ENCODE data around the gene DLEC1.
"Not testable (repeated sequence)": the region's sequence is repeated elsewhere in the genome, so short reads cannot be mapped to it uniquely, and the experiment has no call there.

Gene DLEC1

DNA sequence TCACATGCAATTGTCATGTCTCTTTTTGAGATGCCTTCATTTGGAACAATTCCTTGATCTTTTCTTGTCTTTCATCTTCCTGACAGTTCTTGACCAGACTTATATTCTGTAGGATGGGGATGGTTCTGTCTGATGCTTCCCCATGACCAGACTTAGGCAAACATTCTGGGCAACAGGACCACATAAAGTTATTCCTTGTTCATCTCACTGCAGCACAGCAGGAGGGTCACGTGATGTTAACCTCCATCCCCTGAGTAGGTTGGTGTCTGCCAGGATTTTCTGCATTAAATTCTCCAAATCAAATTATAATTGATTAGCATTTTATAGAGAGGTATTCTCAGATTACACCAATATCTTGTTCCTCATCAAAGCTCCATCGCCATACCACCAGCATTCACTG is 7.8 kb downstream of the DLEC1 start:
- no peak for DNase-seq

GRCh38 chr3:38047896-38048295 is 8.9 kb downstream of the DLEC1 start:
- DNase-seq, result no peak

DNA sequence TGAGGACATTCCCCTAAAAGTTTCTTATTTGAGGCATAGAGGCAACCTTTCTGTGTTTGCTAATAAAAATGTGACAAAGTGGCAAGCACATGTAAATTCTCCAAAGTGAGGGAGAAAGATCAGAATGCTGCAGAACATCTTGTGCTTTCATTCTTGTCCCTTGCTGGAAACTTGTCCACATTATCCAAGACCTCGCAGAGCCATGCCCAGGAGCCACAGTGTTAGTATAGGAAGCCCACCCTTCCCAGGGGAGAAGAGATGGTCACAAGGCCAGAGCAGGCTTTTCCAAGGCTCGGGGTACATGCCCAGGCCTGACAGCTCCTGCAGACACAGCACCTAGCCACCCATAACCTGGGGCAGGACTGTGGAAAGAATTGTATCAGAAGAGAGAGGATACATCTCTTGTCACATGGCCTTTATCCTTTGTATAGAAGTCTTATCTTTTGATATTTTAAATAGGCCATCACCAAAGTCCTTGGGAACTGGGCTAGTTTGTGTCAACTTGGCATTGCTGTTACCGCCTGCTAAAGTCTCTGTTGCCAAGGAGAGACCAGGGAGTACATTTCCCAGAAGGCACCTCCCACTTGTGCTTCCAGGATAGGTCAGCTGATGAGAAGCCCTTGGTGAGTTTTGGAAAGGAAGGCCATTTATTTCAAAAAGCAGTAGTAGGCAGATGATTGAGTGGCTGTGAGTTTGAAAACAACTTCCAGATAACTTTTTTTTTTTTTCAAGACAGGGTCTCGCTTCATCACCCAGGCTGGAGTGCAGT is 10.5 kb downstream of the DLEC1 start:
- DNase-seq, result no peak

DNA sequence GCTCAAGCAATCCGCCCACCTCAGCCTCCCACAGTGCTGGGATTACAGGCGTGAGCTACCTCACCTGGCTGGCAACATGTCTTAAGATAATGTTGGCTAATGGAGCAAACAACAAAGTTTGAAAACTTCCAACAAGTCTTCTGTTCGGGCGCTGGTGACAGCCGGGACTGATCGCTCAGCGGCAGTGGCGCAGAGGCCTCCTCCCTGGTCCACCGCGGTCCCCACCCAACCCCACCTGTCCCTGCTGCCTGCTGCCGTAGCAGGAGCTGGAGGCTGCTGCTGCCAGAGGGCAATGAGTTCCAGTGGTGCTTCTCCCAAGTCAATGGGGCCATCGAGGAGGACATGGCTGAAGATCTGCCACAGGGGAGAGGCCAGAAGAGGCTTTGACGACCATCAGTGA is 12.1 kb downstream of the DLEC1 start:
- DNase-seq, result no peak

DNA sequence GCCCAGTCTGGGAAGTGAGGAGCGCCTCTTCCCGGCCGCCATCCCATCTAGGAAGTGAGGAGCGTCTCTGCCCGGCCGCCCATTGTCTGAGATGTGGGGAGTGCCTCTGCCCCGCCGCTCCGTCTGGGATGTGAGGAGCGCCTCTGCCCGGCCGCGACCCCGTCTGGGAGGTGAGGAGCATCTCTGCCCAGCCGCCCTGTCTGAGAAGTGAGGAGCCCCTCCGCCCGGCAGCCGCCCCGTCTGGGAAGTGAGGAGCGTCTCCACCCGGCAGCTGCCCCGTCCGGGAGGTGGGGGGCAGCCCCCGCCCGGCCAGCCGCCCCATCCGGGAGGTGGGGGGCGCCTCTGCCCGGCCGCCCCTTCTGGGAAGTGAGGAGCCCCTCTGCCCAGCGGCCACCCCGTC is 14.3 kb downstream of the DLEC1 start:
- not testable (repeated sequence) for DNase-seq

DNA sequence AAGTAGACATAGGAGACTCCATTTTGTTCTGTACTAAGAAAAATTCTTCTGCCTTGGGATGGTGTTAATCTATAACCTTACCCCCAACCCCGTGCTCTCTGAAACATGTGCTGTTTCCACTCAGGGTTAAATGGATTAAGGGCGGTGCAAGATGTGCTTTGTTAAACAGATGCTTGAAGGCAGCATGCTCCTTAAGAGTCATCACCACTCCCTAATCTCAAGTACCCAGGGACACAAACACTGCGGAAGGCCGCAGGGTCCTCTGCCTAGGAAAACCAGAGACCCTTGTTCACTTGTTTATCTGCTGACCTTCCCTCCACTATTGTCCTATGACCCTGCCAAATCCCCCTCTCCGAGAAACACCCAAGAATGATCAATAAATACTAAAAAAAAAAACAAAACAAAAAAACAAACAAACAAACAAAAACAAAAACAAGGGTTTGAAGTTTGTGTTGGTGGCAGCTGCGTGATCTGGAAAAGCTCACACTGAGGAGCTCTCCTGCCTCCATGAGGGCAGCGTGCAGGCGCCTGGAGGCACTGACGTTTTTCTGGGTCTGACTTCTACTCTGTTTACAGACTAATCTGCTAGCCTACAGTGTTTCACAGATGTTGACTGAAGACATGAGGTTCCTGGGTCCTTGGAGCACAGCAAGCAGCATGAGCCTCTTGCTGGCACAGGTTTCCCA is 14.9 kb downstream of the DLEC1 start:
- not testable (repeated sequence) for DNase-seq

DNA sequence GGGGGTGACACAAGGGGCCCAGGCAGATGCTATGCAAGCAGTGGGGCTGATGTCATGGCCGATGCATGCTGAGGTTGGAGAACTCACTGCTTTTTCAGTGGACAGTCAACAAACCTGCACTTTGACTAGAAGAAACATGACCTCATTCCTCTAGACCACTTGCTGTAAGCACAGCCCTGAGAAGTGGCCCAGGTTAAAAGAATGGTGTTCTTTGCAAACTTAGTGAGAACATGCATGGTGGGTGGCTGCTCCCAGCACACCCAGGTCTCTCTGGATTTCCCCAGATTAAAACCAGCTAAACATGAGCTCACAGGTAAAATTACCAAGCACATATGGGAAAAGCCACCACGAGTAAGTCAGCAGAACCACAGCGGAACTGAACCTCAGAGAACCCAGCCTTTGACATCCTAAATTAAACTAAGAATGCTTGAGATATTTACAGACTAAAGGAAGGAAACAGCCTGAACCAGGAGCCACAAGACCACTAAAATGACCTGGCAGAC is 15.5 kb downstream of the DLEC1 start:
- DNase-seq, result no peak

DNA sequence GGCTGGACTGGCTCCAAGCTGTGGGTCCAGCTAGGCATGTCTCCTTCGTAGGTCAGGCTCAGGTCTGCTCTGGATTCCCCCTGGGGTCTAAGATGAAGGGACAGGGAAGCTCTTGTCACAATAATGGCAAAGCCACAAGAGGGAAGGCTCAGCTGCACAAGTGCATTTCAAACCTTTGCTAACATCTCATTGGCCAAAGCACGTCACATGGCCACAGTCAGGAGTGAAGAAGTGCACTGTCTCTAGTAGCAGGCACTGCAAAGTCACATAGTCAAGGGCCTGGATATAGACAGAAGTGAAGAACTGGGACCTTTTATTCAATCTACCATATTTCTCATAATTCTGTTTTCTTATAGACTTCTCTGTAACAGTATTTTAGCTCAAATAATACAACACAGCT is 20.1 kb downstream of the DLEC1 start:
- DNase-seq, result no peak

DNA sequence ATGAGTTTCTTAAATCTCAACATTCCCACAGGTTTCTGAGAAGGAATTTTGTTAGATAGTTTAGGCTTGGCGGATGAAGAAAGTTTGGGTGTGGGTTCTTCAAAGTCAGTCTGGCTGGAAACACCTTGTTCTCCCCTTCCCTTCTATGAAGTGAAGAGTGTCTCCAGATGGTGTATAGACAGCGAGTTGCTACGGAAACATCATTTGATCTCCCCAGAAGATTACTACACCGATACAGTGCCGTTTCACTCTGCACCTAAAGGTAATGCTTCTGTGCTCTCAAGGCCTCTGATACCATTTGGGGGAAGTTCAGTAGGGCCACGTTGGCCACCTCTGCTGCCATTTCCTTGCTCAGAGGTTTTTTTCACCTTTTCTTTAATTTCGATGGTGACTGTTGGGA is 20.6 kb downstream of the DLEC1 start:
- DNase-seq, result no peak

DNA sequence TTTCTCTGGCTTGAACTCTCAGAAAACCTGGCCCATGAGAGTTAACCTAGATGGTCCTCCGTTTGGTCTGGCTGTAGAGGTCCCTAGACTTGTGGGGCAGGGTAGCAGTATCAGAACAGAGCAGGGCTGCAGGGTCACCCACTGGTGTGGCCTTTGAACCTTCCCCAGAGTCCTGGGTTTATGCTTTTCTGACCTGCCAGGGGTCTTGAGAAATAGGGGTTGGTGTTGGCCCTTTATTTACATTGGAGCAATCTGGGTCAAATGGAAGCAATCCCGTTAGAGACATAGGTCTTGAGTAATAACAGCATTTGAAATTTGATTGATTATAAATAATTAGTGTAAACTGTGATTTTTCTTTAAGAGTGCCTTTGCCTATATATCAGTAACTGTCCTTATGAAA is 23.8 kb downstream of the DLEC1 start:
- DNase-seq, result no peak

DNA sequence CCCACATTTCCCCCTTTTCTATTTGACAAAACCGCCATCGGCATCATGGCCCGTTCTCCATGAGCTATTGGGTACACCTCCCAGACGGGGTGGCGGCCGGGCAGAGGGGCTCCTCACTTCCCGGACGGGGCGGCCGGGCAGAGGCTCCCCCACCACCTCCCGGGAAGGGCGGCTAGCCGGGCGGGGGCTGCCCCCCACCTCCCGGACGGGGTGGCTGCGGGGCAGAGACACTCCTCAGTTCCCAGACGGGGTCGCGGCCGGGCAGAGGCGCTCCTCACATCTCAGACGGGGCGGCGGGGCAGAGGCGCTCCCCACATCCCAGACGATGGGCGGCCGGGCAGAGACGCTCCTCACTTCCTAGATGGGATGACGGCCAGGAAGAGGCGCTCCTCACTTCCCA is 25.4 kb downstream of the DLEC1 start:
- not testable (repeated sequence) for DNase-seq

- DNase-seq, result no peak
These were observed 28.7 kb downstream of the DLEC1 start for GRCh38 chr3:38067508-38068233.

- DNase-seq, result no peak
These were observed 31.0 kb downstream of the DLEC1 start for GRCh38 chr3:38070013-38070412.

DNA sequence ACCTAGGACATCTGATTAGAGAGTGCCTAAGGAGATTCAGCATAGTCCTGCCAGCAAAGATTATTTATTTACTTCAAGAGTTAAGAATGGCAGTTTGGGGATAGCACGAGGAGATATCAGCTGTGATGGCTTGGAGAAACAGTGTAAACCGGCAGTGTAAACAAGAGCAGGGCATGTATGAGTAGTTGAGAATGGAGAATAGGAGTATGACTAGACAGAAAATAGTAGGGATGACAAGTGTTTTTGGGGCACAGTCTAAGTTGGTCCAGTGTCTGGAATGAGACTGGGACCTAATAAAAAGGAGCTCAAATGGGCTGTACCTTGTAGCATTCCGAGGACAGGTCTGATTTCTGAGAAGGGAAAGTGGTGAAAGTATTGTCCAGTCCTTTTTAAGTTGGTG is 38.1 kb downstream of the DLEC1 start:
- not testable (repeated sequence) for DNase-seq

DNA sequence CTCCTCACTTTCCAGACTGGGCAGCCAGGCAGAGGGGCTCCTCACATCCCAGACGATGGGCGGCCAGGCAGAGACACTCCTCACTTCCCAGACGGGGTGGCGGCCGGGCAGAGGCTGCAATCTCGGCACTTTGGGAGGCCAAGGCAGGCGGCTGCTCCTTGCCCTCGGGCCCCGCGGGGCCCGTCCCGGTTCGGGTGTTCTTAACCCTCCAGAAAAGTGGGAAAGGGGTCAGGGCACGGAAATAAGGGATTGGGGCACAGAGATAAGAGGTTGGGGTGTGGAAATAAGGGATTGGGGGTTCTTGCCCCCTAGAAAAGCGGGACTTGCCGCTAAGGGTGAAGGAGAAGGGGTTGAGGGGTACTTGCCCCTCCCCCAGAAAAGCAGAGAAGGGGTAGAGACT is 43.3 kb downstream of the DLEC1 start:
- DNase-seq, result not testable (repeated sequence)

GRCh38 chr3:38083254-38083653 is 44.2 kb downstream of the DLEC1 start:
- not testable (repeated sequence) for DNase-seq

GRCh38 chr3:38083871-38084333 is 44.9 kb downstream of the DLEC1 start:
- DNase-seq, result peak; percentile 34

DNA sequence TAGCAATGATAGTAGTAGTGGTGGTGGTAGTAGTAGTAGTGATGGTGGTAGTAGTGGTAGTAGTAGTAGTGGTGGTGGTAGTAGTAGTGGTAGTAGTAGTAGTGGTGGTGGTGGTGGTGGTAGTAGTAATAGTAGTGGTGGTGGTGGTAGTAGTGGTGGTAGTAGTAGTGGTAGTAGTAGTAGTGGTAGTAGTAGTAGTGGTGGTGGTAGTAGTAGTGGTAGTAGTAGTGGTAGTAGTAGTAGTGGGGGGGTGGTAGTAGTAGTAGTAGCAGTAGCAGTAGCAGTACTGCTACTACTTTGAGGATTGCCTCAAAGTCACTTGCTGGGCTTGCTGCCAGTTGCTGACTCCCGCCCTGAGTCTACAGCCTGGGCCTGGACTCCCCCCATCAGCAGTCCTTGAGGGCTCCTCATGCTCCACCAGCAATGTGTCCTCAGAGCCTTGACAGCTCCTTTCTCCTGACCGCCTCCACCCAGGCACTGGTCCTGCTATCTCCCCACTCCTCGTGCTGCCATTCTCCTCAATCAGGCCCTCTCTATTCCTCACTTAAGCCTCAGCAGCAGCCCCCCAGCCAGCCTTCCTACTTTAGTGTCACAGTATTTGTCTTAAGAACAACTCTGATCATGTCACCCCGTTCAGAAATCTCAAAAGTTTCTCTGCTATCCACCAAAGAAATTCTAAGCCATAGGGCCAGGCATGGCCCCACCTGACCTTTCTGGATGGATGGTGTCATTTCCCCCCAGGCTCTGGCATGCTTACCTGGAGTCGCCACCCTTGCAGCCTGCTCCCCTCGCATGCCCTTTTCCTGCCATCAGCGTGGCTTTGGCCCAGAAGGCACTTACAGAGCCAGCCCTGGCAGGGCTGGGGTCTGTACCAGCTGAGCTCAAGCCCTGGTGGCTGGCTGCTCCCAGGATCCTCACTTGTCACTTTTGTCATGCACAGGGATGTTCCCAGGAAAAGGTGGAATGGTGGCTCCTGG is 45.6 kb downstream of the DLEC1 start:
- DNase-seq, result peak; percentile 72

GRCh38 chr3:38085311-38085942 is 46.4 kb downstream of the DLEC1 start:
- no peak for DNase-seq

GRCh38 chr3:38085943-38086324 is 46.9 kb downstream of the DLEC1 start:
- DNase-seq, result peak; percentile 9

DNA sequence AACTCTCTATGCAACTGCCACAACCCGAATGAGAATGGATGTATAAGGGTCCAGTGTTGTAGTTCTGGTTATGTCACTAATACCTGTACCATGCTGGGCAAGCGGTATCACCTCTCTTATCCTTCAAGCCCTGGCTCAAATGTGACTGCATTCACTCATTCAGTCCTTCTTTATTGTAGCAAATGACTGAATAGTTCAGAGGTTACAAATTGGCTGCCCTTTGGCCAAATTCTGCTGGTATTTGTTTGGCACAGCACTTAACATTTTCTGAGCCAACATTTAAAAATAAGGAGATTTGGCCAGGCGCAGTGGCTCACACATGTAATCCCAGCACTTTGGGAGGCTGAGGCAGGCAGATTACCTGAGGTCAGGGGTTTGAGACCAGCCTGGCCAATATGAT is 47.5 kb downstream of the DLEC1 start:
- no peak for DNase-seq

DNA sequence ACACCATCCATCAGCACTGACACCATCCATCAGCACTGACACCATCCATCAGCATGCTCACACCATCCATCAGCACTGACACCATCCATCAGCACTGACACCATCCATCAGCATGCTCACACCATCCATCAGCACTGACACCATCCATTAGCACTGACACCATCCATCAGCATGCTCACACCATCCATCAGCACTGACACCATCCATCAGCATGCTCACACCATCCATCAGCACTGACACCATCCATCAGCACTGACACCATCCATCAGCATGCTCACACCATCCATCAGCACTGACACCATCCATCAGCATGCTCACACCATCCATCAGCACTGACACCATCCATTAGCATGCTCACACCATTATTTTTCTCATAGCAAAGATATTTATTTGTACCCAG is 48.3 kb downstream of the DLEC1 start:
- DNase-seq, result not testable (repeated sequence)

Data from retina (tissue), 1 donor.